GM19328 (cell line): ENCODE results near the gene AQP10.
"Not testable (repeated sequence)": the region's sequence is repeated elsewhere in the genome, so short reads cannot be mapped to it uniquely, and the experiment has no call there.

Experiments
- ATAC-seq: cut with Tn5 transposase; IDR thresholded peaks from one replicate; pipeline ENCODE4 v1.9.1; 2021; ENCODE audit warnings: mild to moderate bottlenecking, moderate library complexity; ENCODE audit not compliant: unreplicated experiment

Gene AQP10

DNA sequence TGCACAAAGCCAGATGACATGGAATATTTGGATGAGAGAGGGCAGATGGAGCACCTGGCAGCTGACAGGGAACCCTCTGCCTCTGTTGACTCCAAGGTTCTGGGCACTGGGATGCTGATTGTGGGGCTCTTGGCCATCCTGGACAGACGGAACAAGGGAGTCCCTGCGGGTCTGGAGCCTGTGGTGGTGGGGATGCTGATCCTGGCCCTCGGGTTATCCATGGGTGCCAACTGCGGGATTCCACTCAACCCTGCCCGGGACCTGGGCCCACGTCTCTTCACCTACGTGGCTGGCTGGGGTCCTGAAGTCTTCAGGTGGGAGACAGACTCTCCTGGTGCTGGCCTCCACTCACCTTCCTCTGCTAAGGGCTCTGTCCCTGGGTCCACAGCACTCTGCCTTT is 2.6 kb downstream of the AQP10 start:
- no peak for ATAC-seq

DNA sequence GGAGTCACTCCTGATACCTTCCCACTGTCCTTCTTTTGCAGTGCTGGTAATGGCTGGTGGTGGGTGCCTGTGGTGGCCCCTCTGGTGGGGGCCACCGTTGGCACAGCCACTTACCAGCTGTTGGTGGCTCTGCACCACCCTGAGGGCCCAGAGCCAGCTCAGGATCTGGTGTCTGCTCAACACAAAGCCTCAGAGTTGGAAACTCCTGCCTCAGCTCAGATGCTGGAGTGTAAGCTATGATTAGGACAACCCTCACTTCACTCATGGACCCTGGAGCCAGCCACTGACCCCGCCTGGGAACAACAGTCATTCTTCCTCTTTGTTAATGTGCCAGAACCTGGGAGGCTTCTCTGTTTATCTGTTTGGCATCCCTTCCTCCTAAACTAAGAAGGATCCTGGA is 3.3 kb downstream of the AQP10 start:
- ATAC-seq, result no peak

DNA sequence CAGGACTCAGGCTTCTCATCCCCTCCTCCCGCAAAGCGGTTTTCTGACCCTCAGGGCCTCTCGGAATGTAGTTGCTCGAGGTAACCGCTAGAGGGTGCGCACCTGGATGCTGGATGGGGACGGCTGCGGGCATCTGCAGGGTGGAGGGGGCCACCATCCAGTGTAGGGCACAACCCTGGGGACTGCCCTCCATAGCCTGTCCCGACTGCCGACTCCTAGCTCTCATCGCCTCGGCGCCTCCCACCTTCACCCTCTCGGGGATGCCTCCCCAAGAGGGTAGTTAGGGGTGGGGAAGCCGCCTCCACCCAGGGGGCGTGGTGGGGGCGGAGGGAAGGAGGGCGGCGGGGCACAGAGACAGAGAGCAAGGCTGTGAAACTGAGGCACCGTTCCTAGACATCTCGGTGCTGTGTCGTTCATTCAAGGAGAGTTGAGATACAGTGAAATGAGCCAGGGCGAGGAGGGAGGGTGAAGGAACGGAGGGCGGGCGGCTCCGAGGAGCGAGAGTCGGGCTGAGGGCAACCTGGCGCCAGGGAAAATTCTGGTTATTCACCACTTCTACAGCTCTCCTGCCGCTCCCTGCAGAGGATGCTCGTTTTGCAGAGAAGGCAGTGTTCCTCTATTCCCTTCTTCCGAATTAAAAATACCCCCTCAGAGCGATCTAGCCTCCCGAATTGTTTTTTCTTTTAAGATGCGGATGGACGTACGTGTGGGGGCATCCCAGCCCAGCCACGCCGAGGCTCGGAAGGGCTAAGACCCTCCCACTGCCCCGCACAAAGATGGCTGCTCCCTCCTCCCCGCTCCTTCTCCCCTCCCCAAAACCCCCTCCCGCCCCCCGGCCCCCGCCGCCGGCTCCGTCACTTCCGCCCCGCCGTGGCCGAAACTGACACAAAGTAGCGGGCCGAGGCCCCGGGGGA is 4.0 kb downstream of the AQP10 start, which contains the start of gene ATP8B2:
ATP8B2 (plus strand) TSS at position 857 of the 914 bp plus-strand sequence. CDS start 2,617 bp downstream, outside the sequence.
- peak; percentile 42 for ATAC-seq

DNA sequence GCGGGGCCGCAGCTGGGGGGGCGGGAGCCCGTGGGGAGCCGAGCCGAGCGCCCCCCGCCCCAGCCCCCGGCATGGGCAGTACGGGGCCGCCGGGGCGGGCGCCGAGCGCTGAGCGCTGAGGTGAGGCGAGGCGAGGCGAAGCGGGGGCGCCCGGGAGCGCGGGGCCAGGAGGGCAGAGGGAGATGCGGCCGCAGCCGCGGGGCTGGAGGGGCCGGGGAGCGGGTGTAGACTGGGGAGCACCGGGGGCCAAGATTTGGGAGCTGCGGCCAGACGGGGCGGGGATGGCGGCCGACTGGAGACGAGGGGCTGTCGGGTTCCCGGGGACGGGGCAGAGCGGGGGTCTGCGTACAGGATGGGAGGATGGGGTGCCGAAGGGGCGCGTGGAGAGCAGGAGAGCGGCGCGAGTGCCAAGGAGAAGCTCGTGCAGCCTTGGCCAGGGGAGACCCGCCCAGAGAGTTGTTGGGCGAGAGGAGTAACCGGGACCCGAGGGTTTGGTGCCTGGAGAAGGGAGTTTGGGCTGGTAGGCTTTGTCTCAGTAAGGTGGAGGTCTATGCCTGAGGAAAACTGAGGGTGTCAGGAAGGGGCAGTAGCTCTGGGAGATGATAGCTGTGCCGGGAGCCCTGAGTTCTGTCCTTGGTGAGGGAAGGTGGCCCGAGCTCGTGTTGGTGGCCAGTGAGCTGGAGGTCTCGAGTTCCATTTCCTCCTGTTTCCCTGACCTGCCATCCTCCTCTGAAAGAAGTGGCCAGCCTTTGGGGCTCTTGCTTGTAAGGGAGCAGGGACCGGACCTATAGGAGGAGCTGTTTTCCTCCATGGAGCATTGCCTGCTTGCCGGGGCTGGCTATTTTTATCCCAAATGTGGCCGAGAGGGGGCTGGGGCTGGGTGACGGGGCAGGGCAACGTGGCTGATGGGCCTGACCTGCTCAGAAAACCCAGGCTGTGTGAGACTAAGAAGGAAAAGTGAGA is 5.0 kb downstream of the AQP10 start:
- no peak for ATAC-seq

DNA sequence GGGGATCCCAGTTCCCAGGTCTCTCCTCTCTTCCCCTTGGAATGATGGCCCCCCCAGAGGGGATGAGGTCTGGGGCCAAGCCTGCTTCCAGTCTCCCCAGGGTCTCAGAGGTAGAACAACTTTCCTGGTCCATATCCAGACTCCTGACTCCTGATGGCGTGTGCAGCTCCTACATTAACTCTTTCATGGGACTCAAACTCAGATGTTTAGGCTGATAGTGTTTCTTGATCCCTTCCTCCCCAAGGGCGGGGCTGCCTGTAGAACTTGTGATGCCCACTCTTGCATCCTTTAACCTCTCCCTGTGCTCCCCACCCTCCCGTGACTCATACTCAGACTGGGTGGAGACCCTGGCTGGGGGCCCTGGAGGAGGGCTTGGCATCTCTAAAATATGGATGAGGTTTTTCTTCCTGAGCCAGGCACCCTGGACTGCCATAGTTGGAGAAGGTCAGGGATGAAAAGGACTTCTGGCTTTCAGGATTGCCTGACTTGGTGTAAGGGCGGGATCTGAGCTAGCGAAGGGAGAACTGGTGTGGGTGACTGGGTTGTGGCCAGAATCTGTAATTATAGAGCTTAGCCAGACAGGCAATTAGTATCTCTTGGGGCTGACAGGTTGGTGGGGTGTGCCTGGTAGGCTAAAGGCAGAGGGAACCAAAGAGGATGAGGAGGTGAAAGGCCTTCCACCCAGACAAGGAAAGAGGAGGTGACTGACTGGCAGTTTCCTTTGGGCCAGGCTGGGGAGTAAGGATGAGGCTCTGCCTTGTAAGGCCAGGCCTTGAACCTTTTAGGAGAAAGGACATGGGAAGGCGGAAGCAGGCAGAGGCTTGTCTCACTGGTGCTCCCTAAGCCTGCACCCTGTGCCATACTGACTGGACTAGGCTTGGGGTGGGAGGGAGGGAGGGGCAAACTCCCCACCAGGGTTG is 5.9 kb downstream of the AQP10 start:
- no peak for ATAC-seq

DNA sequence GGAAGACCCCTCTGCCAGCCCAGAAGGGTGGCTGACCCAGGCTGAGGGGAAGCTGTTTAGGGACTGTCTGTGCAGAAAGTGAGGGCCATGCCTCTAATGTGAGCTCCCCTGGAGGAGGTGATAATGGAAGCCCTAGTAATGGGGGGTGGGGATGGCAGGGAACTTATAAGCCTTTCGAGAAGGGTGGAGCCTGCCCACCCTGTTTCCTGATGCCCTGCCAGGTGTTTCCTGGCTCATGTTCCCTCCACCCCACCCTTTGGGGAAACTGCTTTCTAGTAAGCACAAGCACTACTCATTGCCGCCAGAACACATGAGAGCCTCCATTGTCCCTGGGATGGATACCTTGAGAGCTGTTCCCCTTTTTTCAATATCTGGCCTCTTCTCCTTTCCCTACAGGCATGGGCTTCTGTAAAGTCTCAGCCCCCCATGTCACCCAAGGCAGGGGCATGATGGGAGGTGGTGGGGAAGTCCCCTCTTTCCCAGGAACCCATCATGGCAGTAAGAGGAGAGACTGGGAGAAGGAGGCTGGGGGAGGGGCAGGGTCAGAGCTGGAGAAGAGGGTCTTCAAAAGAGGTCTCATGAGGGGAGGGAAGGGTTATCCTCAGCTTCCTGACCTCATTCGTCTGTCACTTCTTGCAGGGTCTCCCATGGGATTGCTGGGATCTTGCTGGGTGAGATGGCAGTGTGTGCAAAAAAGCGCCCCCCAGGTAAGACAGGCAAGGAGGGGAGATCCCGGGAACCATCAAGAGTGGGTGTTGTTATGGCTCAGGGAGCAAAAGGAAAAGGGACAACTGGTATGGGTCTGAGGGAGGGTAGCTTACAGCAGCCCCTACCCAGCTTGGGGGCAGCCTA is 6.8 kb downstream of the AQP10 start:
- ATAC-seq, result no peak

DNA sequence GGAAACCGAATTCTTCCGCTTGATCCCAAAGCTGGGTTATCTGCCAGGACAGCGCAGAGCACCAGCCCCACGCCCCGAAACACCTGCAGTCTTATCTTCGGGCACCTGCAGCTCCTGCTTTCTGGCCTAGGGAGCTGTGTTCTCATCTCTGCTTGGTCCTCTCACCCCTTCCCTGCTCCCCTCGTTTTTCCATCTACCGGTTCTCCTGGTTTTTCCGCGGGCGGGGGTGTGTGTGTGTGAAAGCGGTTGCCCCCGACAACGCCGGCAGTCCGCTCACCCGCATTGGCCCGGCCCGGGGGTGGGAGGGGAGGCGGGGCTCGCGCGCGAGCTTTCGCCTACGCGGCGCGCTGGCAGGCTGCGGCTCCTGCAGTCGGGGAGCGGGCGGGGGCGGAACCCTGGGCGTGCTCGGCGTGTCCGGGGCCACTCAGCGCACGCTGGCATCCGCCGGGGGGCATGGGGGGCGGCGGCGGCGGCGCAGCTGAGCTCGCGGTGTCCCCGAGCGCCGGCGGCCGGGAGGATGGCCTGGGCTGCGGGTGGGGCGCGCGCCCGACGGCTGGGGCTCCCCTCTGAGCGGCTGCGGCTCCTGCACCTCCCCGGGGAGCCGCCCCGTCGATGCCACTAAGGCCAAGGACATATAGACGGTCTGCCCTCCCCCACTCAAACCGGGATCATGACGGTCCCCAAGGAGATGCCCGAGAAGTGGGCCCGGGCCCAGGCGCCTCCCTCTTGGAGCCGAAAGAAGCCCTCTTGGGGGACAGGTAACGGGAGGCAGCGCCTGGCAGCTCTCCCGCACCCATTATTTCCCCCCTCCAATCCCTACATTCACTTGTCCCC is 7.6 kb downstream of the AQP10 start:
- ATAC-seq, result no peak

DNA sequence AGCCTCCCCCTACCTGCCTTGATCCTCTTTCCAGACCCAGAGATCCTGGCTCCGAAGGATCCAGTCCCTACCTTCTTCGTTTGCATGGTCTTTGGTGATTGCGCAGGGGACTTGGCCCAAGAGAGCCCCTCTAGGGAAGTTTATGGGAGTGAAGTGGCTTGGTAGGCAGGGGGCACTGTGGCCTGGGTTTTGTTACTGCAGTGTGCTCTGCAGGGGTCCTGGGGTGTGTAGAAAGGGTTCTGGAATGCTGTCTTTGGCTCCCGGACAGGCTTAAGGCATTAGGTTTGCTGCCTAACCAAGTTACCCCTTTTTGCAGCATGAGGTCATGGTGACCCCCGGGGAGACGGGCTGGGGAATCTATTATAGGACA is 8.2 kb downstream of the AQP10 start:
- no peak for ATAC-seq

DNA sequence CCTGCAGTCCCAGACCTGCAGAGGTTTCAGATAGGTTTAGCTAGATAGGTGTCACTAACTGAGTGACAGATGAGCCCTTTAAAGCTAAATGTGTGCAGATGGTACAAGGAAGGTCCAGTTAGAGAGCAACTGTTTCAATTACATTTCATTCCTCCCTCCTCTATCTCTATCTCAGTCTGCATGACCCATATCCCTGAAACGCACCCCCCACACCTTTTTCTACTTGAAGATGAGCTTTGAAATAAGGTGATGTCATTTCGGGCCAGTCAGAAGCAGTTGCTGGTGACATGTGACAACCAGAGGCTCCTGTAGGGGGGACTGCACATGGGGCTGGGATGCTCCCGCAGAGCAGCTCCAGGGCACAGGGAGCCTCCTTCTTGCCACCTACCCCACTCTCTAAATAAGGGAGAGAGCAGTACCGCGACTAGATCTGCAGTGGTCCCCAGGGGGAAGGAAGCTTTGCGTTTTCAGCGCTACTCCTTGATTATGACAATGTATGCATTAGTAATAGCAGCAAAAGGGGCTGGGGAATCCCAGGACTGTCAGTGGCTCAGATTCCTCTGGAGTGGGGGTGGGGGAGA is 8.7 kb downstream of the AQP10 start:
- ATAC-seq, result no peak

DNA sequence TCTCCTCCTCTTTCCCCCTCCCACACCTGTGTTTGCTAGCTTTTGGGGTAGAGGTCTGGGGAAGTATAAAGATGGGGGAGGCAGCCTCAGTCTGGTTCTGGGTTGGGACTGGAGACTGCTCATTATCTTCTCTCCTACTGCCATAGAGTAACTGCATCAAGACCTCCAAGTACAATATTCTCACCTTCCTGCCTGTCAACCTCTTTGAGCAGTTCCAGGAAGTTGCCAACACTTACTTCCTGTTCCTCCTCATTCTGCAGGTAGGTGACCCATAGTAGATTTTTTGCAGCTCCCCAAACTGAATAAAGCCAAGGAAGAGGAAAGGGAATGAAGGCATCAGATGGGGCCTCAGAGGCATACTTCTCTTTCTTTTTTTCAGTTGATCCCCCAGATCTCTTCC is 9.8 kb downstream of the AQP10 start:
- ATAC-seq, result no peak

DNA sequence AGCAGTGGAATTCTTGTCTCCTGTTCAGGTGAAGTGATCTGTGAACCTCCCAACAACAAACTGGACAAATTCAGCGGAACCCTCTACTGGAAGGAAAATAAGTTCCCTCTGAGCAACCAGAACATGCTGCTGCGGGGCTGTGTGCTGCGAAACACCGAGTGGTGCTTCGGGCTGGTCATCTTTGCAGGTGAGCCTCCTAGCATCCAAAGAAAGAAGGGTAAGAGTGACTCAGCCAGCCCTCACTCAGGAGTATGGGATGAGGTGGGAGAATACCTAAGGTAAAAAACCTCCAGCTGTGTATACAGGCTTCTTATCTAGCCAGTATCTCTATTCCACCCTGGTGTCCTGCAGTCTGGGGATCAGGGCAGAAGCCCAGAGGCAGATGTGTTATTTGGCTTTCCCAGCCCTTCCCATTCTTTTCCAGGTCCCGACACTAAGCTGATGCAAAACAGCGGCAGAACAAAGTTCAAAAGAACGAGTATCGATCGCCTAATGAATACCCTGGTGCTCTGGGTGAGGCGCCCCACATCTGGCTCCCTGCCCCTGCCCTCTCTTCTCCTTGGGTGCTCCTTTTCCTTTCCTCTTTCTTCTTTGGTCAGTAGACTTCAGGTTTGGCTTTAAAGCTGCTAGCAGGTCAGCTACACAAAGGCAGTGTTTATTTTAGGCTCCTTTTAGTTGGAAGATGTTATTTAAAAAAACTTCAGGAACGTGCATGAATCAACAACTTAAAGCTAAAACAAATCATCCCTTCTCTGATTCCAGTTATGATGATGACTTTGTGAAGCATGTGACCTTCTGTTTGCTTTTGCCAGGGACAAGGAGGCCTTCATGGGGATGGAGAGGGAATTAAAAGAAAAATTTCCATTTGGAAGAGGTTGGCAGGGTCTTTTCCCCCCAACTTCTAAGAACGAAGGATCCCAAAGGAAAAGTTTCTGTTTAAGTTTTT is 13.5 kb downstream of the AQP10 start:
- ATAC-seq, result no peak

DNA sequence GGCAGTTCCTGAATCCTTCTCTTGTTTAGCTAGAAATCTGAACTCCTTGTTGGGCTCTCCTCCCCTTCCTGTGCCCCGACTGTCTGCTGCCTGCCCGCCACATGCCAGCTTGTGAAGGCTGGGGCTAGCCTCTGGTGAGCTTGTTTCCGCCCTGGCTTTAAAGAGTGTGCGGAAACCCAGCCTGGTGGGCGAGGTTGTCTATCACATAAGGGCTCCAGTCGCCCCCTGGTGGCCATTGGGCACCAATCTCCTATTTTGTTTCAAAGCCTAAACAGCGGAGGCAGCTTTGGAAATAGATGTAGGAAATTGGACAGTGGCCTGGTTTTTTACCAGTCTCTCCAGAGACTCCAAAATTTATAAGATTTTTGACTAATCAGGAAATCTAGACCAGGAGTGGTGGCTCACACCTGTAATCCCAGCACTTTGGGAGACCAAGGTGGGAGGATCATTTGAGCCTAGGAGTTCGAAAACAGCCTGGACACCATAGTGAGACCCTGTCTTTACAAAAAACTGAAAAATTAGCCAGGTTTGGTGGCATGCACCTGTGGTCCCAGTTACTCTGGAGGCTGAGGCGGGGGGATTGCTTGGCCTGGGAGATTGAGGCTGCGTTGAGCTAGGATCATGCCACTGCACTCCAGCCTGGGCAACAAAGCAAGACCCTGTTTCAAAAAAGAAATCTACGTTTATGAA is 14.3 kb downstream of the AQP10 start:
- ATAC-seq, result no peak

DNA sequence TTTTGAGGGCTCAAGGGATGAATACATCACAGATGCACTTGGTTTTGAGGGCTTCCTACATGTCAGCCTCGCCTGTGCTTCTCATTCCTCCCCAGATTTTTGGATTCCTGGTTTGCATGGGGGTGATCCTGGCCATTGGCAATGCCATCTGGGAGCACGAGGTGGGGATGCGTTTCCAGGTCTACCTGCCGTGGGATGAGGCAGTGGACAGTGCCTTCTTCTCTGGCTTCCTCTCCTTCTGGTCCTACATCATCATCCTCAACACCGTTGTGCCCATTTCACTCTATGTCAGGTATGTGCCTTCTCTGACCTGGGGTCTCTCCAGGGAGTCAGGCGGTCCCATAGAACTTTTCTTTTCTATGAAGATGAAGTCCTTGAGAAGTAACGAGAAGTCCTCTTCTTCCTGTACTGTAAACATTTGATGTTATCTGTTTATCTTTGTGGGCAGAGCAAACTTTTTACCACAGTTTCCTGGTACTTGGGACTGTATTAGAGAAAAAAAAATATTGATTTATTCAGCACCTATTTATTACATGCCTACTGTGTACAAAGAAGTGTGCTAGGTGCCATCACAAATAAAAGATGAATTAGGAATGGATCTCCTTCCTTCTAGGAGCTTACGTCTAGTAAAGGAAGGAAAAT is 16.5 kb downstream of the AQP10 start:
- no peak for ATAC-seq

DNA sequence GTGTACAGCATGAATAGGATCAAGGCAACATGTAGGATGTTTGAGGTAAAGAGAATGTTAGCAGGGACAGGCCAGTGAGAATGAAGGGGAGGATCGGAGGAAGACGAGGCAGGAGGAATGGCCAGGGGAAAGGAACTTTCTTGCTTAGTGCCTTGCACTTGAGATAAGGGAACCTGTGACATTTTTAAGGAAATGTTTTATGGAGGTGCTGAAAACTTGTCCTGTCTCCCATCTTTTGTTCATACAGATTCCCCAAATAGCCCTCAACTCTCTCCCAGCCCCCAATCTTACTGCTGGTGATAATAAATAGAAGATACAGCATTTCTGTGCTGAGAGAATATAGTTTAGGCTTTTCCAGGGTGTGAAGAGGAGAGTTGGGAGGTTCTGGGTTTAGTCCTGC is 18.0 kb downstream of the AQP10 start:
- no peak for ATAC-seq

DNA sequence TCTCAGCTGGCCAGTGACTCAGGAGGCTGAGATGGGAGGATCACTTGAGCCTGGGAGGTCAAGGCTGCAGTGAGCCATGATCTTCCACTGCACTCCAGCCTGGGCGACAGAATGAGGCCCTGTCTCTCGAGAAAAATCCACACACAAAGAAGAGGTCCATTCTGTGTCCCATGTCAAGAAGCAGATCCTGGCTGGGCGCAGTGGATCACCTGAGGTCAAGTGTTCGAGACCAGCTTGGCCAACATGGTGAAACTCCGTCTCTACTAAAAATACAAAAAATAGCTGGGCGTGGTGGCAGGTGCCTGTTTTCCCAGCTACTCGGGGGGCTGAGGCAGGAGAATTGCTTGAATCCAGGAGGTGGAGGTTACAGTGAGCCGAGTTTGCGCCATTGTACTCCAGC is 20.5 kb downstream of the AQP10 start:
- not testable (repeated sequence) for ATAC-seq

DNA sequence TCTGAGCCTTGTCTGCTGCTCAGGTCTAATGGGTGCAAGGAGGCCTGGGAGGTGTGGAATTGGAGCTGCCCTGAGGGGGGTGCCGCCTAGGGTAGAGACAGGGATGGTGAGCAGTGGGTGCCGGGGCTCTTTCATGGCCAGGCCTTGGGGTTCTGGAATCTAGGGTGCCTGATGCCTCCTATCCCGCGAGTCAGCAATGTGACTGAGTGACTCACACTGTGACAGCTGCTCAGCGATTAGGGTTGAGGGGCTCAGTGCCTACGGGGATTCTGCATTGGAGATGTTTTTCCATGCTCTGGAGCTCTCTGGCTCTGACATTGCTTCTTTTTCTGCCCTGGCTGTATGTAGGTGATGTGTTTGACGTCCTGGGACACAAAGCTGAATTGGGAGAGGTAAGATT is 21.2 kb downstream of the AQP10 start:
- ATAC-seq, result no peak
